Measurements from ENCODE around the gene DIAPH3.

DIAPH3 gene

GRCh38 chr13:60169239-60170031 is 5.7 kb upstream of the DIAPH3 start:
- no peak for TF ChIP-seq CTCF (conservative IDR thresholded peaks at IDR 0.05; ENCODE audit: control insufficient read depth, insufficient read depth, low read depth, low read length)
- no peak for DNase-seq (ENCODE audit: low read depth)
- H3K4me3 ChIP-seq (ENCODE audit: control insufficient read depth, low read depth, low read length) = no peak overlapping the region

- no peak for TF ChIP-seq CTCF (conservative IDR thresholded peaks at IDR 0.05; ENCODE audit: control insufficient read depth, insufficient read depth, low read depth, low read length)
- H3K4me3 ChIP-seq (ENCODE audit: control insufficient read depth, low read depth, low read length) = no peak overlapping the region
- no peak for DNase-seq (ENCODE audit: low read depth)
Measured at GRCh38 chr13:60167121-60167520, 3.4 kb upstream of the DIAPH3 start.

- no peak overlapping the region for H3K4me3 ChIP-seq (ENCODE audit: control insufficient read depth, low read depth, low read length)
- no peak for TF ChIP-seq CTCF (conservative IDR thresholded peaks at IDR 0.05; ENCODE audit: control insufficient read depth, insufficient read depth, low read depth, low read length)
Measured at GRCh38 chr13:60165391-60166099, 1.8 kb upstream of the DIAPH3 start.

GRCh38 chr13:60164234-60164889 is 634 bp upstream of the DIAPH3 start:
- DNase-seq (ENCODE audit: low read depth) = no peak
- no peak for TF ChIP-seq CTCF (conservative IDR thresholded peaks at IDR 0.05; ENCODE audit: control insufficient read depth, insufficient read depth, low read depth, low read length)
- H3K4me3 ChIP-seq (ENCODE audit: control insufficient read depth, low read depth, low read length) = peak overlapping the region; percentile 94

More at GRCh38 chr13:60165391-60166099, 1.8 kb upstream of the DIAPH3 start:
- DNase-seq (ENCODE audit: low read depth) = no peak

- DNase-seq (ENCODE audit: low read depth) = peak; percentile 5
- no peak for TF ChIP-seq CTCF (conservative IDR thresholded peaks at IDR 0.05; ENCODE audit: control insufficient read depth, insufficient read depth, low read depth, low read length)
- peak overlapping the region; percentile 94 for H3K4me3 ChIP-seq (ENCODE audit: control insufficient read depth, low read depth, low read length)
Measured at GRCh38 chr13:60162096-60162495, 1.6 kb downstream of the DIAPH3 start.

GRCh38 chr13:60158321-60158801 is 5.4 kb downstream of the DIAPH3 start:
- TF ChIP-seq CTCF (conservative IDR thresholded peaks at IDR 0.05; ENCODE audit: control insufficient read depth, insufficient read depth, low read depth, low read length) = no peak
- no peak overlapping the region for H3K4me3 ChIP-seq (ENCODE audit: control insufficient read depth, low read depth, low read length)
- no peak for DNase-seq (ENCODE audit: low read depth)
